Measurements from ENCODE around the gene DCLK2.

The DCLK2 gene

GRCh38 chr4:150164956-150165629 is 86.8 kb downstream of the DCLK2 start:
- TF ChIP-seq MYC (IDR thresholded peaks at IDR 0.05; ENCODE audit: low read depth, low read length) = no peak
- TF ChIP-seq, protein P1, sequence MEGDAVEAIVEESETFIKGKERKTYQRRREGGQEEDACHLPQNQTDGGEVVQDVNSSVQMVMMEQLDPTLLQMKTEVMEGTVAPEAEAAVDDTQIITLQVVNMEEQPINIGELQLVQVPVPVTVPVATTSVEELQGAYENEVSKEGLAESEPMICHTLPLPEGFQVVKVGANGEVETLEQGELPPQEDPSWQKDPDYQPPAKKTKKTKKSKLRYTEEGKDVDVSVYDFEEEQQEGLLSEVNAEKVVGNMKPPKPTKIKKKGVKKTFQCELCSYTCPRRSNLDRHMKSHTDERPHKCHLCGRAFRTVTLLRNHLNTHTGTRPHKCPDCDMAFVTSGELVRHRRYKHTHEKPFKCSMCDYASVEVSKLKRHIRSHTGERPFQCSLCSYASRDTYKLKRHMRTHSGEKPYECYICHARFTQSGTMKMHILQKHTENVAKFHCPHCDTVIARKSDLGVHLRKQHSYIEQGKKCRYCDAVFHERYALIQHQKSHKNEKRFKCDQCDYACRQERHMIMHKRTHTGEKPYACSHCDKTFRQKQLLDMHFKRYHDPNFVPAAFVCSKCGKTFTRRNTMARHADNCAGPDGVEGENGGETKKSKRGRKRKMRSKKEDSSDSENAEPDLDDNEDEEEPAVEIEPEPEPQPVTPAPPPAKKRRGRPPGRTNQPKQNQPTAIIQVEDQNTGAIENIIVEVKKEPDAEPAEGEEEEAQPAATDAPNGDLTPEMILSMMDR (IDR thresholded peaks at IDR 0.05; ENCODE audit: low read depth, low read length) = no peak
- TF ChIP-seq, protein P2, sequence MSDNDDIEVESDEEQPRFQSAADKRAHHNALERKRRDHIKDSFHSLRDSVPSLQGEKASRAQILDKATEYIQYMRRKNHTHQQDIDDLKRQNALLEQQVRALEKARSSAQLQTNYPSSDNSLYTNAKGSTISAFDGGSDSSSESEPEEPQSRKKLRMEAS (IDR thresholded peaks at IDR 0.05; ENCODE audit: low read depth, low read length) = no peak
- TF ChIP-seq POLR2A (IDR thresholded peaks at IDR 0.05; ENCODE audit: extremely low read depth, insufficient read length) = no peak
- H3K4me3 ChIP-seq (ENCODE audit: low read depth, low read length) = no peak overlapping the region
- DNase-seq (ENCODE audit: low read depth) = no peak

- DNase-seq (ENCODE audit: low read depth) = no peak
- no peak overlapping the region for H3K4me3 ChIP-seq (ENCODE audit: low read depth, low read length)
- TF ChIP-seq, protein P2 (IDR thresholded peaks at IDR 0.05; ENCODE audit: low read depth, low read length) = no peak
- TF ChIP-seq MYC (IDR thresholded peaks at IDR 0.05; ENCODE audit: low read depth, low read length) (no peak), POLR2A (IDR thresholded peaks at IDR 0.05; ENCODE audit: extremely low read depth, insufficient read length) (no peak)
- TF ChIP-seq, protein P1 (IDR thresholded peaks at IDR 0.05; ENCODE audit: low read depth, low read length) = no peak
Measured at GRCh38 chr4:150167054-150167453, 88.8 kb downstream of the DCLK2 start.

- TF ChIP-seq, protein P2 (IDR thresholded peaks at IDR 0.05; ENCODE audit: low read depth, low read length) = no peak
- TF ChIP-seq MYC (IDR thresholded peaks at IDR 0.05; ENCODE audit: low read depth, low read length) = no peak
- no peak for TF ChIP-seq POLR2A (IDR thresholded peaks at IDR 0.05; ENCODE audit: extremely low read depth, insufficient read length)
- TF ChIP-seq, protein P1 (IDR thresholded peaks at IDR 0.05; ENCODE audit: low read depth, low read length) = no peak
- DNase-seq (ENCODE audit: low read depth) = no peak
- no peak overlapping the region for H3K4me3 ChIP-seq (ENCODE audit: low read depth, low read length)
Measured at GRCh38 chr4:150173432-150173861, 95.2 kb downstream of the DCLK2 start.

- TF ChIP-seq, protein P2 (IDR thresholded peaks at IDR 0.05; ENCODE audit: low read depth, low read length) = no peak
- H3K4me3 ChIP-seq (ENCODE audit: low read depth, low read length) = no peak overlapping the region
- DNase-seq (ENCODE audit: low read depth) = no peak
Measured at GRCh38 chr4:150173982-150174398, 95.7 kb downstream of the DCLK2 start.

GRCh38 chr4:150176547-150176946 is 98.3 kb downstream of the DCLK2 start:
- no peak overlapping the region for H3K4me3 ChIP-seq (ENCODE audit: low read depth, low read length)
- TF ChIP-seq MYC (IDR thresholded peaks at IDR 0.05; ENCODE audit: low read depth, low read length) = no peak
- no peak for TF ChIP-seq POLR2A (IDR thresholded peaks at IDR 0.05; ENCODE audit: extremely low read depth, insufficient read length)
- TF ChIP-seq, protein P1 (IDR thresholded peaks at IDR 0.05; ENCODE audit: low read depth, low read length) = no peak
- TF ChIP-seq, protein P2 (IDR thresholded peaks at IDR 0.05; ENCODE audit: low read depth, low read length) = no peak
- DNase-seq (ENCODE audit: low read depth) = no peak

DNA sequence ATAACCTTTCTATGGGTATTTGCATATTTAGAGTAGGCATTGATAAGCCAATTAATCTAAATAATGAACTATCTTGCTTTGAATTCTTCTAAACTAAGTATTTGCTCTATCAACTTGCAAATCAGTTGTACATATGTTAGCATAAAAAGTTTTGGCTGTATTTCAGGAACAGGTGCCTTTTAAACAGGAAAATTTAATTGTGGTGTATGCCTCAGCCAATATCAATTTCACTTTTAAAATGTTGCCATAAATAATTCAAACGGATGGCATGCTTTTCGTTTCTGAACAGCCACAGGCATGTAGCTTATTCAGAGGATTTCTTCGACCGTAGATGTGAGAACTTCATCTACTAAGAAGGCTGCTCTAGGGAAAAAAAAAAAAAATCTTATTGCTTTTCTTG is 99.9 kb downstream of the DCLK2 start:
- TF ChIP-seq POLR2A (IDR thresholded peaks at IDR 0.05; ENCODE audit: extremely low read depth, insufficient read length) (no peak), MYC (IDR thresholded peaks at IDR 0.05; ENCODE audit: low read depth, low read length) (no peak)
- TF ChIP-seq, protein P2 (IDR thresholded peaks at IDR 0.05; ENCODE audit: low read depth, low read length) = no peak
- TF ChIP-seq, protein P1 (IDR thresholded peaks at IDR 0.05; ENCODE audit: low read depth, low read length) = no peak
- no peak for DNase-seq (ENCODE audit: low read depth)
- H3K4me3 ChIP-seq (ENCODE audit: low read depth, low read length) = no peak overlapping the region
